NB4 (cell line): ENCODE measurements around the gene SGO1.

Experiments
- POLR2A ChIP-seq: IDR thresholded peaks from 2 replicates; pipeline ENCODE4 v1.6.1; 2011; ENCODE audit warnings: mild to moderate bottlenecking; ENCODE audit not compliant: insufficient read length; ENCODE audit errors: extremely low read depth
- TF ChIP-seq, protein P1 (sequence below): IDR thresholded peaks from one replicate; pipeline ENCODE4 v1.5.1; 2012; ENCODE audit warnings: low read depth, low read length

DNA sequence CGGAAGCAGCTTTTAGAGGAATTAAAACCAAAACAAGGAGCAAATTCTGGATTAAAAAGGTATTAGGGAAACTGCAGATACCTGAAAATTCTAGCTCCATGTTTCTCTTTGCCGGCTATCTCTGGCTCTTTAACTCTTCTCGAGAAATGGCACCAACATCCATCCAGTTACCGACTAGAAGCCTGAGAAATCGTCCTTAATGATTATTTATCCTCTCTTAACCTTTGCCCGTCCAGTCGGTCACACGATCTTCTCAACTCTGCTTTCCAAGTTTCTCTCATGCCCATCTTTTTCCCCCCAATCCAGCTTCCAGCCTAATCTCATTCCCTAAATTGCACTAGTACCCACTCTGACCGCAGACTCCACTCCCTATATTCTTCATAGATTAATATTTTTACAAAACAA is 596 bp upstream of the SGO1 start:
- TF ChIP-seq, protein P1, sequence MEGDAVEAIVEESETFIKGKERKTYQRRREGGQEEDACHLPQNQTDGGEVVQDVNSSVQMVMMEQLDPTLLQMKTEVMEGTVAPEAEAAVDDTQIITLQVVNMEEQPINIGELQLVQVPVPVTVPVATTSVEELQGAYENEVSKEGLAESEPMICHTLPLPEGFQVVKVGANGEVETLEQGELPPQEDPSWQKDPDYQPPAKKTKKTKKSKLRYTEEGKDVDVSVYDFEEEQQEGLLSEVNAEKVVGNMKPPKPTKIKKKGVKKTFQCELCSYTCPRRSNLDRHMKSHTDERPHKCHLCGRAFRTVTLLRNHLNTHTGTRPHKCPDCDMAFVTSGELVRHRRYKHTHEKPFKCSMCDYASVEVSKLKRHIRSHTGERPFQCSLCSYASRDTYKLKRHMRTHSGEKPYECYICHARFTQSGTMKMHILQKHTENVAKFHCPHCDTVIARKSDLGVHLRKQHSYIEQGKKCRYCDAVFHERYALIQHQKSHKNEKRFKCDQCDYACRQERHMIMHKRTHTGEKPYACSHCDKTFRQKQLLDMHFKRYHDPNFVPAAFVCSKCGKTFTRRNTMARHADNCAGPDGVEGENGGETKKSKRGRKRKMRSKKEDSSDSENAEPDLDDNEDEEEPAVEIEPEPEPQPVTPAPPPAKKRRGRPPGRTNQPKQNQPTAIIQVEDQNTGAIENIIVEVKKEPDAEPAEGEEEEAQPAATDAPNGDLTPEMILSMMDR, result no peak
- no peak for TF ChIP-seq POLR2A
